Testis (tissue), 3 donors: ENCODE results near the gene C19orf47. TPM values are rescaled to one million over a fixed set of nuclear protein-coding genes. Genes with fewer than 3 reads are reported as not detected.

ENCODE experiments used
- DNase-seq: peaks from one replicate; pipeline ENCODE4 v3.0.0-alpha.2; 2019
- H3K27ac ChIP-seq, 2 donors: fragments of 200-600 bp; sonication (generic); one replicate each; pipeline ENCODE4 v1.5.1; 2019
- H3K27me3 ChIP-seq: fragments of 200-600 bp; sonication (generic); one replicate; pipeline ENCODE4 v1.5.1; 2019
- H3K36me3 ChIP-seq: fragments of 200-600 bp; sonication (generic); one replicate; pipeline ENCODE4 v1.5.1; 2017; ENCODE audit warnings: low read depth; ENCODE audit errors: missing control alignments
- H3K4me1 ChIP-seq: fragments of 200-600 bp; sonication (generic); one replicate; pipeline ENCODE4 v1.5.1; 2019
- H3K4me3 ChIP-seq, 2 donors: fragments of 200-600 bp; sonication (generic); one replicate each; pipeline ENCODE4 v1.5.1; 2017 to 2019
- H3K9me3 ChIP-seq: fragments of 200-600 bp; sonication (generic); one replicate; pipeline ENCODE4 v1.5.1; 2017
- CTCF ChIP-seq, 3 experiments: fragments of 450-650 bp in 2 of 3; fragments of 200-600 bp in 1 of 3; sonication (generic) in 1 of 3; IDR thresholded peaks; one replicate each; pipeline ENCODE4 v1.5.1; 2016 to 2019; ENCODE audit warnings: antibody characterized with exemption in 3 of 3, mild to moderate bottlenecking in 2 of 3, moderate library complexity in 1 of 3
- POLR2A ChIP-seq: fragments of 450-650 bp; IDR thresholded peaks from one replicate; pipeline ENCODE4 v1.6.1; 2017; ENCODE audit warnings: antibody characterized with exemption, mild to moderate bottlenecking, moderate library complexity
- WGBS, 2 donors: methylation state at CpG; one replicate each; pipeline ENCODE4 v1.1.5; 2018; 5-methylcytosine and 5-hydroxymethylcytosine counted together
- intact Hi-C: fragments of 100-400 bp; cut with DNase I; formaldehyde crosslinking; loops from one replicate; pipeline ENCODE4 v1.15.1; 2023; ENCODE audit warnings: low total_unique reads
- polyA plus RNA-seq: library from polyadenylated mRNA; stranded (reverse); fragments of 350-450 nt; fragmentation: Illumina TruSeq; extraction: RNeasy Lipid Tissue Mini Kit (QIAGEN cat#74804); gene quantifications from one replicate; pipeline ENCODE4 v1.2.3, GENCODE V29; 2014; ENCODE audit warnings: low read depth, low replicate concordance; ENCODE audit not compliant: insufficient read depth
- total RNA-seq, 2 donors: library from RNA; depleted of rRNA; stranded (reverse); fragments of >200 nt; gene quantifications; one replicate each; pipeline ENCODE4 v1.2.3, GENCODE V29; 2016

C19orf47 gene
- total and polyA plus RNA-seq, 3 donors from 2014 or later: 48.9 to 62.2 (median 57.1) TPM

- H3K4me3 ChIP-seq: no peak overlapping the region
- intact Hi-C loops: no loop called here
- peak overlapping the region; percentile 36 to 85 for H3K27ac ChIP-seq
- WGBS, 2 donors: 65 to 70% methylated on average over 11 of the region's 11 CpGs
- no peaks in the 10 kb centered on the region for H3K9me3 ChIP-seq
- TF ChIP-seq POLR2A (no peak), CTCF (IDR thresholded peaks at IDR 0.05) (no peak)
- H3K4me1 ChIP-seq: peaks cover 11% of the 10 kb centered on the region
- no peak for DNase-seq
- H3K36me3 ChIP-seq: no peaks in the 10 kb centered on the region
- H3K27me3 ChIP-seq: no peaks in the 10 kb centered on the region
Observed at GRCh38 chr19:40342644-40343311, 5.4 kb downstream of the C19orf47 start.

- TF ChIP-seq CTCF (IDR thresholded peaks at IDR 0.05) (no peak), POLR2A (no peak)
- DNase-seq: peak; percentile 24
- 57 to 66% methylated on average over 8 to 9 of the region's 9 CpGs for WGBS, 2 donors
Observed at GRCh38 chr19:40341601-40342482, 6.4 kb downstream of the C19orf47 start.

DNA sequence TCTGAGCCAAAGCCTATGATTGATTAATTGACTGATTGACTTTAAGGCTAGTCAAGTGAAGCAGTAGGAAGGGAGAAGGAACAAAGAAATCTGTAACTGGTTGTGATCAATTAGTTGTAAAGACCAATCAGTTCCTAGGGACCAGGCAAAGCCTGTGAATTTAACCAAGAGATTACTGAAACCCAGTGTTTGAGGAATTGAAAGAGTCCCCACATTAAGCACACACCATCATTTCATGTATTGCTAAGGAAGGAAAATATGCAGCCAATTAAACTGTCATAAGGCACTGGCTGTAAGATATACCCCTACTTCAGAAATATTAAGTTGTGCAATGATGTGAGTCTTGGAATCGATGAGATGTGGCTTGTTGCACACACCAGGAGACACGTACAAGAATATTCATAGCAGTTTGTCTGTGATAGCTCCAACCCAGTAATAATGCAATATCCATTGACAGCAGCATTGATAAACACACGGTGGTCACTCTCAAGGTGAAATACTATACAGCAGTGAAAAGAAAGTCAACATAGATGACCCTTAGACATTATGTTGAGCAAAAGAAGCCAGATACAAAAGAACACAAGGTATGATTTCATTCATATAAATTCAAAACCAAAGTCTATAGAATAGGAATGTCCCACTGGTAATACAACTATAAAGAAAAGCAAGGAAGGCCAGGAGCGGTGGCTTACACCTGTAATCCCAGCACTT lies 9.0 kb downstream of the C19orf47 start:
- intact Hi-C loops: no loop called here
- WGBS, 2 donors: 93 to 99% methylated on average over 4 of the region's 4 CpGs
- no peak overlapping the region for H3K4me3 ChIP-seq
- no peaks in the 10 kb centered on the region for H3K9me3 ChIP-seq
- H3K36me3 ChIP-seq: no peaks in the 10 kb centered on the region
- no peak overlapping the region for H3K27ac ChIP-seq
- DNase-seq: no peak
- TF ChIP-seq CTCF (IDR thresholded peaks at IDR 0.05) (no peak), POLR2A (no peak)
- H3K4me1 ChIP-seq: peaks cover 5% of the 10 kb centered on the region
- no peaks in the 10 kb centered on the region for H3K27me3 ChIP-seq

More at GRCh38 chr19:40341601-40342482, 6.4 kb downstream of the C19orf47 start:
- peaks cover 5% of the 10 kb centered on the region for H3K4me1 ChIP-seq
- intact Hi-C loops: no loop called here
- no peaks in the 10 kb centered on the region for H3K36me3 ChIP-seq
- H3K27ac ChIP-seq: peak overlapping the region; percentile 36 to 85
- no peaks in the 10 kb centered on the region for H3K9me3 ChIP-seq
- H3K27me3 ChIP-seq: no peaks in the 10 kb centered on the region
- no peak overlapping the region for H3K4me3 ChIP-seq

- Histone ChIP-seq H3K36me3 (no peaks in the 10 kb centered on the region), H3K9me3 (no peaks in the 10 kb centered on the region), H3K4me1 (no peaks in the 10 kb centered on the region), H3K4me3 (no peak overlapping the region), H3K27me3 (no peaks in the 10 kb centered on the region), H3K27ac (no peak overlapping the region)
- no peak for TF ChIP-seq POLR2A
- TF ChIP-seq CTCF (IDR thresholded peaks at IDR 0.05): no peak
- no peak for DNase-seq
- WGBS, 2 donors: 96 to 97% methylated on average over 5 of the region's 5 CpGs
- intact Hi-C loops: no loop called here
Observed at GRCh38 chr19:40337594-40337993, 10.6 kb downstream of the C19orf47 start.
